Activated CD8-positive, alpha-beta T cell treated with anti-CD3 and anti-CD28 coated beads for 36 hours (primary cell): ENCODE measurements around the gene DCBLD2. TPM values are rescaled to one million over a fixed set of nuclear protein-coding genes. Genes with fewer than 3 reads are reported as not detected.

Source experiments
- ATAC-seq: fragments of 200-7000 bp; cut with Tn5 transposase; one replicate; pipeline ENCODE4 v1.10.0; 2021; ENCODE audit warnings: mild to moderate bottlenecking, moderate library complexity
- CTCF ChIA-PET: fragments of 350-600 bp; sonication (Branson Sonifier 250); formaldehyde crosslinking; loops from one replicate; lab custom pipeline; 2021; ENCODE audit warnings: antibody characterized with exemption; lab: Charles Lee
- POLR2A ChIA-PET: fragments of 350-600 bp; sonication (Branson Sonifier 250); formaldehyde crosslinking; loops from one replicate; lab custom pipeline; 2021; ENCODE audit warnings: antibody characterized with exemption; lab: Charles Lee
- DNase-seq: peaks from one replicate; pipeline ENCODE4 v3.0.0-alpha.2; 2020
- H3K27ac Mint-ChIP-seq: one replicate; pipeline ENCODE4 v1.8.0; 2021; ENCODE audit warnings: mild to moderate bottlenecking, mixed read lengths
- H3K27me3 Mint-ChIP-seq: one replicate; pipeline ENCODE4 v1.8.0; 2021; ENCODE audit warnings: mixed read lengths
- H3K36me3 Mint-ChIP-seq: one replicate; pipeline ENCODE4 v1.8.0; 2021; ENCODE audit warnings: low read depth, mixed read lengths
- H3K4me1 Mint-ChIP-seq: one replicate; pipeline ENCODE4 v1.8.0; 2021; ENCODE audit warnings: low read depth, mixed read lengths
- H3K4me3 Mint-ChIP-seq: one replicate; pipeline ENCODE4 v1.8.0; 2021; ENCODE audit warnings: mild to moderate bottlenecking, moderate library complexity, mixed read lengths
- H3K9me3 Mint-ChIP-seq: one replicate; pipeline ENCODE4 v1.8.0; 2021; ENCODE audit warnings: mixed read lengths
- intact Hi-C: fragments of 100-400 bp; cut with micrococcal nuclease; formaldehyde crosslinking; loops from one replicate; pipeline ENCODE4 v1.10.0; 2022
- total RNA-seq, 2 experiments: library from RNA; stranded (reverse); gene quantifications; one replicate each; pipeline ENCODE4 v1.2.3, GENCODE V29; 2021
- TF ChIP-seq, protein P1 (sequence below): fragments of 200-600 bp; IDR thresholded peaks from one replicate; pipeline ENCODE4 v1.8.0; 2022; ENCODE audit warnings: antibody characterized with exemption, mild to moderate bottlenecking

DCBLD2 gene
- total RNA-seq, 2 experiments from 2014 or later, result 1.4 to 2.5 TPM

DNA sequence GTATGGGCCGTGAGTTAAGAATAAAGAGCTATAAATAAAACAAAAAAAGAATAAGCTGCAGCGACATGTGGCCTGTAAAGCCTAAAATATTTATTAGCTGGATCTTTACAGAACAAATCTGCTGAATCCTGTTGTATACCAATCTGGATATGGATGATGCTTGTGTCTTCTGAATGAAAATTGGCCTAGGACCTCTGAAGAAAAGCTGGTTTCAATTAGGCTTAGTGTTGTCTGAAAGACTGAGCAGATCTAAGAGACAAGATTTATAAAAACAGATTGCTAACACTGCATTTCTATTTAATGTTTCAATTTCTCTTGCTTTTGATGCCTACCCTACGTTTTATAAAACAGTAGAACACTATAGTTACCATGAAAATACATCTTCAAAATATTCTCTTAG, 80.4 kb downstream of the DCBLD2 start:
- POLR2A ChIA-PET, result no interaction called here
- Mint-ChIP-seq H3K27ac (no peak overlapping the region), H3K36me3 (no peaks in the 10 kb centered on the region), H3K27me3 (no peaks in the 10 kb centered on the region), H3K4me3 (no peak overlapping the region), H3K9me3 (no peaks in the 10 kb centered on the region), H3K4me1 (no peaks in the 10 kb centered on the region)
- DNase-seq, result no peak
- TF ChIP-seq, protein P1, sequence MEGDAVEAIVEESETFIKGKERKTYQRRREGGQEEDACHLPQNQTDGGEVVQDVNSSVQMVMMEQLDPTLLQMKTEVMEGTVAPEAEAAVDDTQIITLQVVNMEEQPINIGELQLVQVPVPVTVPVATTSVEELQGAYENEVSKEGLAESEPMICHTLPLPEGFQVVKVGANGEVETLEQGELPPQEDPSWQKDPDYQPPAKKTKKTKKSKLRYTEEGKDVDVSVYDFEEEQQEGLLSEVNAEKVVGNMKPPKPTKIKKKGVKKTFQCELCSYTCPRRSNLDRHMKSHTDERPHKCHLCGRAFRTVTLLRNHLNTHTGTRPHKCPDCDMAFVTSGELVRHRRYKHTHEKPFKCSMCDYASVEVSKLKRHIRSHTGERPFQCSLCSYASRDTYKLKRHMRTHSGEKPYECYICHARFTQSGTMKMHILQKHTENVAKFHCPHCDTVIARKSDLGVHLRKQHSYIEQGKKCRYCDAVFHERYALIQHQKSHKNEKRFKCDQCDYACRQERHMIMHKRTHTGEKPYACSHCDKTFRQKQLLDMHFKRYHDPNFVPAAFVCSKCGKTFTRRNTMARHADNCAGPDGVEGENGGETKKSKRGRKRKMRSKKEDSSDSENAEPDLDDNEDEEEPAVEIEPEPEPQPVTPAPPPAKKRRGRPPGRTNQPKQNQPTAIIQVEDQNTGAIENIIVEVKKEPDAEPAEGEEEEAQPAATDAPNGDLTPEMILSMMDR, result no peak
- intact Hi-C loops, result no loop called here
- CTCF ChIA-PET, result no interaction called here
- ATAC-seq, result no peak

DNA sequence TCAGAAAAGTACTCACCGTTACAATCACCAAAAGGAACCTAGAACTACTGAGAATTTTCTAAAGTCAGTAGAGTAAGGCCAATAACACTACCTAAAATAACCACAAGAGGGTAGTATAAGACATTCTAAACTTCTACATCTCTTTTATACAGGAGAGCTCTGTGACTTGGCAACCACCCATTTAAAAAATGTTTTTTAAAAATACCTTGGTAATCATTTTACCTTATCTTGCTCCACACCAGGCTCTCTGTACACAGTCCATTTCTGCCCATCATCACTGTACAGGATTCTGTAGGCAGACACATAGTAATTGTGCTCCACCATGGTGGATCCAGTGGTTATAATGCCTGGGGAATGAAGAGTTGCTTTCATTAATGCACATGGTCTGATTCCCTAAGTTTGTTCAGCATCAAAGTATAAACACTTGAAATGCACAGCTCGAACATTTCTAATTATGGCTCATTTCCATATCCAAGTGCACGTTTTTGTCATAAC, 83.9 kb downstream of the DCBLD2 start:
- Mint-ChIP-seq H3K27me3 (no peaks in the 10 kb centered on the region), H3K36me3 (no peaks in the 10 kb centered on the region), H3K27ac (no peak overlapping the region), H3K4me3 (no peak overlapping the region), H3K4me1 (no peaks in the 10 kb centered on the region), H3K9me3 (no peaks in the 10 kb centered on the region)
- ATAC-seq (peak; percentile 81), DNase-seq (no peak)
- intact Hi-C loops, result loop anchor here (2.0 to 5.0 kb wide), 3 partner anchors 177 to 935 kb away; no protein-coding TSS in a partner anchor
- ChIA-PET CTCF (interaction anchor here (0.6 to 8.9 kb wide), 23 partner anchors 8 to 939 kb away, joined by 3 to 98 read pairs (median 3); partner anchors contain the start of gene DCBLD2), POLR2A (no interaction called here)
- TF ChIP-seq, protein P1, result peak; percentile 76

DNA sequence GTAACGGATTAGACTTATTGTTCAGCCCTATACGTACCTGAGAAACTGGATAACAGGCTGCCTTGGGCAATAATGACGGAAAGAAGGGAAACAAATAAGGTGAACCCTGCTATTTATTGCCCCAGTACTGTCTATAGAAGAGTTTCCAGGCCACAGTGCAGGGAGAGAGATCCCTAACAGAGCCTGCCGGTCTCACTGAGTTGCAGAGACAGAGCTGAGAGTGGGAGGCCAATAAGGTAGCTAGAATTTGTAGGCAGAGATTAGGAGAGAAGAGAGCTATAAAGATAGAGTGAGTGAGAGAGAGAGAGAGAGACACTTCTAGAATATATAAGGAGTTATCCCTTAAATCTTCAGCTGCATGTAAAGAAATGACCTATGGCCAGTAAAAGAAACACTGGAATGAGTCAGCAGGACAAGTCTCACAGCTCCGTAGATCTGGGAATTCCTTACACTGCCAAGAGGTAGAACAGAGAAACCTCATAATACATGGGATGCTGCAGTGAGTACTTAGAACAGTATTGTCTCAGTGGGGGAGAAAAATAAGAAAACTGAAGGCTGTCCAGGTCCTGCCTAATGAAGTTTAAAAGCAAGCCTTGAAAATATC, 86.6 kb downstream of the DCBLD2 start:
- intact Hi-C loops, result loop anchor here (5.0 kb wide), 2 partner anchors 357 to 937 kb away; no protein-coding TSS in a partner anchor
- no peak overlapping the region for H3K27ac Mint-ChIP-seq
- no peak for ATAC-seq

DNA sequence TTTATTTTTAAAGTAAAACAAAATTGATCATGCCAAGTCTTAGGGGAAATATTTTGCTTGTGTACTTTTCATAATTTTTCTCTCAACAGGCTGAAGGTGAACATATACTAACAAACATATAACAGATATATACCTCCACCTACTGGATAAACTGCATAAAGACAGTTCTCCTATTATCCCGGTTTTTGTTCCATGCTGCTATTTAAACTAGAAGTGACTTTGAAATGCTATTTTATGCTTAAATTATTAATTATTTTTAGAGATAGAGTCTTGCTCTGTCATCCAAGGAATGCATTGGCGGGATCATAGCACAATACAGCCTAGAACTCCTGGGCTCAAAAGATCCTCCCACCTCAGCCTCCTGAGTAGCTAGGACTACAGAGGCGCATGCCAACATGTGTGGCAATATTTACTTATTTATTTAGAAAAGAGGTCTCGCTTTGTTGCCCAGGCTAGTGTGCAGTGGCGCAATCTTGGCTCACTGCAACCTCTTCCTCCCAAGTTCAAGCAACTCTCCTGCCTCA, 88.6 kb downstream of the DCBLD2 start:
- TF ChIP-seq, protein P1, result peak; percentile 81
- Mint-ChIP-seq H3K36me3 (no peaks in the 10 kb centered on the region), H3K27me3 (no peaks in the 10 kb centered on the region), H3K4me1 (no peaks in the 10 kb centered on the region), H3K4me3 (no peak overlapping the region), H3K9me3 (no peaks in the 10 kb centered on the region), H3K27ac (no peak overlapping the region)
- POLR2A ChIA-PET, result no interaction called here
- intact Hi-C loops, result loop anchor here (2.0 kb wide), 2 partner anchors 210 to 774 kb away; no protein-coding TSS in a partner anchor
- ATAC-seq, result peak; percentile 45
- CTCF ChIA-PET, result interaction anchor here (0.7 to 8.9 kb wide), 13 partner anchors 11 to 941 kb away, joined by 3 to 98 read pairs (median 4); no protein-coding TSS in a partner anchor
- DNase-seq, result no peak

More for the DNA sequence above, 86.6 kb downstream of the DCBLD2 start:
- ChIA-PET CTCF (interaction anchor here (0.5 to 8.9 kb wide), 7 partner anchors 31 to 939 kb away, joined by 3 to 98 read pairs (median 6); no protein-coding TSS in a partner anchor), POLR2A (no interaction called here)
- no peak for DNase-seq
- Mint-ChIP-seq H3K27me3 (no peaks in the 10 kb centered on the region), H3K9me3 (no peaks in the 10 kb centered on the region), H3K4me3 (no peak overlapping the region), H3K4me1 (no peaks in the 10 kb centered on the region), H3K36me3 (no peaks in the 10 kb centered on the region)
- TF ChIP-seq, protein P1, result no peak

DNA sequence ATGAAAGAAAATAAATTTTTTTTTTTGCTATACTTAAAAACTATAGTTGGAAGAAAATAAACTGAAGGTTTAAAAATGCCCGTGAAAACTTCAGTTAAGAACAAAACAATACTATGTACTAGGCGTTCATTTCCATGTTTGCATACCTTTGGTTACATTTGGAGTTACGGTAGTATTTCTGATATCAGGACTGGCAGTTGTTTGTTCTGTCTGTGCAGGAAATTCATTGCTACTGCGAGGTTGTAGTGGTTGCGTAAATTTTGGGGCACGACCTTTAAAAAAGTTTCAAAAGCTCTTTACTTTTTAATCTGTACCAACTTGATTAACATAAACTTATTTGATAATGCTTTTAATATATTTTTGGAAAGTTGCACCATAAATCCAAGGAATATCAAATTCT, 90.4 kb downstream of the DCBLD2 start:
- intact Hi-C loops, result no loop called here
- CTCF ChIA-PET, result interaction anchor here (1.3 to 8.9 kb wide), 2 partner anchors 207 to 772 kb away, joined by 3 to 98 read pairs; no protein-coding TSS in a partner anchor

More for the DNA sequence above, 90.4 kb downstream of the DCBLD2 start:
- Mint-ChIP-seq H3K27me3 (no peaks in the 10 kb centered on the region), H3K9me3 (no peaks in the 10 kb centered on the region), H3K27ac (no peak overlapping the region), H3K4me3 (no peak overlapping the region), H3K36me3 (no peaks in the 10 kb centered on the region), H3K4me1 (no peaks in the 10 kb centered on the region)
- no peak for ATAC-seq
- no peak for DNase-seq
- POLR2A ChIA-PET, result no interaction called here
- TF ChIP-seq, protein P1, result no peak
